ACC112 (cell line): ENCODE data around the gene MIEF2.

Experiments
- H2AFZ ChIP-seq: fragments of 200-600 bp; sonication (generic); one replicate; pipeline ENCODE4 v1.6.0; 2017; ENCODE audit warnings: antibody characterized with exemption, low read length; ENCODE audit not compliant: unreplicated experiment
- H3K27ac ChIP-seq: fragments of 200-600 bp; sonication (generic); 2 replicates; pipeline ENCODE4 v1.5.1; 2014; ENCODE audit warnings: low read depth, mild to moderate bottlenecking, antibody characterized with exemption, low read length, moderate library complexity
- H3K27me3 ChIP-seq: fragments of 200-600 bp; sonication (generic); 2 replicates; pipeline ENCODE4 v1.6.1; 2014; ENCODE audit warnings: mild to moderate bottlenecking, antibody characterized with exemption, low read length, moderate library complexity, mixed read lengths; ENCODE audit not compliant: insufficient read depth
- H3K36me3 ChIP-seq: fragments of 200-600 bp; sonication (generic); 2 replicates; pipeline ENCODE4 v1.6.1; 2016; ENCODE audit warnings: mild to moderate bottlenecking, antibody characterized with exemption, low read length, moderate library complexity, mixed read lengths; ENCODE audit not compliant: insufficient read depth
- H3K4me1 ChIP-seq: fragments of 200-600 bp; sonication (generic); one replicate; pipeline ENCODE4 v1.6.1; 2016; ENCODE audit warnings: low read length, mixed read lengths; ENCODE audit not compliant: insufficient read depth, unreplicated experiment, control insufficient read depth
- H3K4me3 ChIP-seq: fragments of 200-600 bp; sonication (generic); 2 replicates; pipeline ENCODE4 v1.5.1; 2014; ENCODE audit warnings: mild to moderate bottlenecking, low read depth, low read length
- H3K79me2 ChIP-seq: fragments of 200-600 bp; sonication (generic); one replicate; pipeline ENCODE4 v1.6.0; 2016; ENCODE audit warnings: low read length; ENCODE audit not compliant: control insufficient read depth, unreplicated experiment, insufficient read depth

The MIEF2 gene

DNA sequence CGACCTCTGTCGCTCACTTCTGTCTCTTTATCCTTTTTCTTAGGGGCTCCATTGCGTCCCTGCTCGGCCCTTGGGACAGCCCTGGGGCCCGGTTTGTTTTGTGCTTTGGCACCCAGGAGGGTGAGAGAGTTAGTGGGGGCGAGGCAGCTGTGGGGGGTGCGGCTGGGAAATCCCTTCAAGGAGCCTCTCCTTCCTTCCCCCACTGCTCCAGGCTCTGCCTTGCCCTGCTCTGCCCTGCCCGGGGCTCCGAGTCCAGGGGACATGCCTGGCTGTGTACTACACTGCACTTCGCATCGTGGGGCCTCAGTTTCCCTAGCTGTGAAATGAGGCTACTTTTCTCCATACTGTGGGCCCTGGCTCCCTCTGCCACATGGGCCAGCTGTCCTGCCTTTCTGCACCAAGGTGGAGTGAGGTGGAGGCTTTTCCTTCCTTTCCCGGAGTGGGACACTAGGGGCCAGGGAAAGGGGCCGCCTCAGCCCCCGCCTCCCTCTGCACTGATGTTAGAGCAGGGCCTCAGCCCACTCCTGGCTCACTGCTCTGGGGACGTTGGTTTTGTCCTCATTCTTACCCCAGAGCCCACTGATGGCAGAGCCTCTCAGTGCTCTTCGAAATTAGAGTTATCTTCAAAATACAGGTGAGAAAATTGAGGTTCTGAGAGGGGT lies 34.0 kb upstream of the MIEF2 start:
- Histone ChIP-seq H2AFZ (peak overlapping the region; percentile 90), H3K36me3 (no peaks in the 10 kb centered on the region), H3K27me3 (no peaks in the 10 kb centered on the region), H3K79me2 (peaks cover 42% of the 10 kb centered on the region), H3K27ac (no peak overlapping the region), H3K4me3 (peak overlapping the region; percentile 79), H3K4me1 (peaks cover 22% of the 10 kb centered on the region)

DNA sequence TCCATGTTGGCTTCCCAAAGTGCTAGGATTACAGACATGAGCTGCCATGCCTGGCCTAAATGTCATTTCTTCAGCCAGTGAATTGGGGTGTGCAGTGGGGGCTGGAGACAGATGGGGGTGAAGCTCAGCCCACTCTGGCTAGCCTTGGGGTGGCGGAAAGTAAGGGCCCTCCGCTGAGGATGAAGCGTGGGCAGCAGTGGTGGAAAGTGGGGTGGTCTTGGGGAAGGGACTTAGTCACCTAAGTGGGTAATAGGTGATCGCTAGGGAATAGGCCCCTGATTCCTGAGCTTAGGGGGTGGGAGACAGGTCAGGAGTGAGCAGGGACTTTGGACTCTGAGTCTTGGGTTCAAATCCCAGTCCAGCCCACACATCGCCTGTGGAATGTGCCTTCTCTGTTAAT lies 32.8 kb upstream of the MIEF2 start:
- H3K36me3 ChIP-seq, result no peaks in the 10 kb centered on the region
- no peak overlapping the region; the same call in 1 of the 2 replicates for H3K4me3 ChIP-seq
- H3K27ac ChIP-seq, result no peak overlapping the region
- no peak overlapping the region for H2AFZ ChIP-seq
- peaks cover 19% of the 10 kb centered on the region for H3K4me1 ChIP-seq
- peaks cover 42% of the 10 kb centered on the region for H3K79me2 ChIP-seq
- no peaks in the 10 kb centered on the region for H3K27me3 ChIP-seq

- H2AFZ ChIP-seq, result no peak overlapping the region
- peaks cover 42% of the 10 kb centered on the region for H3K79me2 ChIP-seq
- H3K36me3 ChIP-seq, result no peaks in the 10 kb centered on the region
- no peak overlapping the region for H3K27ac ChIP-seq
- peaks cover 19% of the 10 kb centered on the region for H3K4me1 ChIP-seq
- no peaks in the 10 kb centered on the region for H3K27me3 ChIP-seq
- H3K4me3 ChIP-seq, result no peak overlapping the region
Observed at GRCh38 chr17:18228176-18228682, 32.2 kb upstream of the MIEF2 start.

- Histone ChIP-seq H3K27me3 (no peaks in the 10 kb centered on the region), H3K4me1 (peaks cover 15% of the 10 kb centered on the region), H2AFZ (no peak overlapping the region), H3K79me2 (peaks cover 42% of the 10 kb centered on the region), H3K27ac (no peak overlapping the region), H3K4me3 (no peak overlapping the region), H3K36me3 (no peaks in the 10 kb centered on the region)
Observed at GRCh38 chr17:18229254-18229653, 31.2 kb upstream of the MIEF2 start.

DNA sequence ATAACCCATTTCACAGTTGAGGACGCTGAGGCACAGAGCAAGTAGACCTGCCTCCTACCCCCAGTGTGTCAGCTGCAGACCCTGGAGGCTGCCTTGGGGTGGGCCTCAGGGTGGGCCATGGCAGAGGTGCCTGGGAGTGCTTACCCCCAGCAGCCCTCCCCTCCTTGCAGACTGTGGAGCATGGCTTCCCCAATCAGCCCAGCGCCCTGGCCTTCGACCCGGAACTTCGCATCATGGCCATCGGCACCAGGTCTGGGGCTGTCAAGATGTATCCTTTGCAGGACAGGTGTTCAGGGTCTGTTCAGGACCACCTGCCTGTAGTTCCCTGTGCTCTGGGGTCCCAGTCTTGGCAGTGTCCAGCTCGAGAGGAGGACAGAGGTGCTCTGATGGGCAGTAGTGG lies 30.7 kb upstream of the MIEF2 start:
- Histone ChIP-seq H3K79me2 (peaks cover 42% of the 10 kb centered on the region), H3K4me1 (peaks cover 10% of the 10 kb centered on the region), H3K27ac (no peak overlapping the region), H3K36me3 (no peaks in the 10 kb centered on the region), H2AFZ (no peak overlapping the region), H3K27me3 (no peaks in the 10 kb centered on the region), H3K4me3 (no peak overlapping the region)

GRCh38 chr17:18230288-18231141 lies 29.9 kb upstream of the MIEF2 start:
- Histone ChIP-seq H3K4me3 (no peak overlapping the region), H3K27ac (no peak overlapping the region), H3K4me1 (peaks cover 14% of the 10 kb centered on the region), H3K27me3 (no peaks in the 10 kb centered on the region), H3K79me2 (peaks cover 42% of the 10 kb centered on the region), H2AFZ (no peak overlapping the region), H3K36me3 (no peaks in the 10 kb centered on the region)

DNA sequence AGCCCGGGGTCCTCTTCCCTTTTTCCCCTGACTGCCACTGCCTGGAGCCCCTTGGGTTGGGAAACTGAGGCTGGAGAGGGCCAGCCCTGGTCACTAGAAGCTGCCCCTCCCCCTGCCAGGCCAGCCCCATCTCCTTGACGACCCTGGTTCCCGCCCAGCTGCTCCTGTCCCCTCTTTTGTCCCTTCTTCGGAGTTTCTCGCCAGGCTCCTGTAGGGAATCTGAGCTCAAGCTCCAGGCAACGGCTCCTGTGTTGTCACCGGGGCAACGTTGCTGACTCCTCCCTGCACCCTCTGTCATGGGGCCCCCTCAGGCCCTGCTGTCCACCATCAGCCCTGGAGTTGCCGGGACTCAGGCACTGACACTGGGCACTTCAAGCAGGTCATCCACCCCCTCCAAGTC lies 29.3 kb upstream of the MIEF2 start:
- H3K27me3 ChIP-seq, result no peaks in the 10 kb centered on the region
- H3K36me3 ChIP-seq, result no peaks in the 10 kb centered on the region
- H3K27ac ChIP-seq, result no peak overlapping the region
- peaks cover 21% of the 10 kb centered on the region for H3K4me1 ChIP-seq
- peaks cover 38% of the 10 kb centered on the region for H3K79me2 ChIP-seq
- no peak overlapping the region for H2AFZ ChIP-seq
- H3K4me3 ChIP-seq, result no peak overlapping the region

DNA sequence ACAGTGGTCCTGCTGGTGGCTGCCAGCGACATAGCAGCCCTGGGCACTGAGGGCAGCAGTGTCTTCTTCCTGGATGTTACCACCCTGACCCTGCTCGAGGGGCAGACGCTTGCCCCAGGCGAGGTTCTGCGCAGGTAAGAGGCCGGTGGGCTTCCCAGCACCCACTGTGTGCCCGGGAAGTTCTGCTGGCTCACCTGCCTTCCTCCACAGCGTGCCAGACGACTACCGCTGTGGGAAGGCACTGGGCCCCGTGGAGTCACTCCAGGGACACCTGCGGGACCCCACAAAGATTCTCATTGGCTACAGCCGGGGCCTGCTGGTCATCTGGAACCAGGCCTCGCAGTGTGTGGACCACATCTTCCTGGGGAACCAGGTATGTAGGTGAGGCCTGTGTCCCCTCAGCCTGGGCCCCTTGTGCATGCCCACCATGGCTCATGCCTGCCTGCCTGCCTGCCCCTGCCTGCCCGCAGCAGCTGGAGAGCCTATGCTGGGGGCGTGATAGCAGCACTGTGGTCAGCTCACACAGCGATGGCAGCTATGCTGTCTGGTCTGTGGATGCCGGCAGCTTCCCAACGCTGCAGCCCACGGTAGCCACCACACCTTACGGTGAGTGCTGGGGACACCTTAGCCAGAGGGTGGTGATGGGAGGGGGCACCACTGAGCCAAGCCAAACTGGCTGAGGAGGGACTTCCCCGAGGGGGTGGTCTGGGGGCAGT lies 26.5 kb upstream of the MIEF2 start:
- no peak overlapping the region for H3K4me3 ChIP-seq
- peaks cover 11% of the 10 kb centered on the region for H3K79me2 ChIP-seq
- no peaks in the 10 kb centered on the region for H3K27me3 ChIP-seq
- peaks cover 16% of the 10 kb centered on the region for H3K4me1 ChIP-seq
- H3K36me3 ChIP-seq, result no peaks in the 10 kb centered on the region
- H3K27ac ChIP-seq, result no peak overlapping the region
- no peak overlapping the region for H2AFZ ChIP-seq

- no peaks in the 10 kb centered on the region for H3K27me3 ChIP-seq
- H2AFZ ChIP-seq, result no peak overlapping the region
- peaks cover 16% of the 10 kb centered on the region for H3K4me1 ChIP-seq
- peak overlapping the region; percentile 60; the same call in 1 of the 2 replicates for H3K27ac ChIP-seq
- H3K4me3 ChIP-seq, result no peak overlapping the region
- peaks cover 3% of the 10 kb centered on the region for H3K79me2 ChIP-seq
- no peaks in the 10 kb centered on the region for H3K36me3 ChIP-seq
Observed at GRCh38 chr17:18234853-18235380, 25.5 kb upstream of the MIEF2 start.

DNA sequence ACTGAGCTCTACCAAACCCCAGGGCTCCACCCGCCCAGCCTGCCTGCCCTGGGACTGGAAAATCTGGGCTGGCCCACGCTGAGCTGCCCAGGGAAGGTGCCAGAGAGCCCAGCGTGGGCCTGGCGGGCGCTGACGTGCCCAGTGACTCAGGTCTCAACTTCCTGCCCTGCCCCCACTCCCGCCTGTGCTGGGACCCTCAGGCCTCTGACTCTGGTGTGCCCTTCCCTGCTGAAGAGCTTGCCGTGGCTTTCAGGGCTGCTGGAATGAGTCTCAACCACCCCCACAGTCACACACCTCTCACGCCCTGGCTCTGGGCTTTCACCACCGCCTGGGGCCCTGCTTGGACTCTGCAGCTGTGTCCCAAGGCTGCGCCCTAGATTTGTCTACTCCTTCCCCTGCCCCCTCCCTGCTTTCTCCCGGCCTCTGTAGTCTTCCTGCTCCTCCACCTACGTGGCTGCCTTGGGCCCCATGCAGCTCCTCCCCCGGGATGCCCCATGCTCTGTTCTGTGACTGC lies 24.7 kb upstream of the MIEF2 start:
- no peak overlapping the region for H3K4me3 ChIP-seq
- H3K36me3 ChIP-seq, result no peaks in the 10 kb centered on the region
- H3K27ac ChIP-seq, result peak overlapping the region; percentile 60
- H3K79me2 ChIP-seq, result no peaks in the 10 kb centered on the region
- H3K4me1 ChIP-seq, result peaks cover 16% of the 10 kb centered on the region
- no peaks in the 10 kb centered on the region for H3K27me3 ChIP-seq
- no peak overlapping the region for H2AFZ ChIP-seq
